Left renal pelvis (tissue), 4 donors: ENCODE results near the gene CRACDL. TPM values are rescaled to one million over a fixed set of nuclear protein-coding genes. Genes with fewer than 3 reads are reported as not detected.
"Not testable (repeated sequence)": the region's sequence is repeated elsewhere in the genome, so short reads cannot be mapped to it uniquely, and the experiment has no call there.

Source experiments
- DNase-seq, 4 donors: peaks; one replicate each; pipeline ENCODE4 v3.0.0-alpha.2; 2013; ENCODE audit warnings: low read depth in 4 of 4, low spot score in 3 of 4
- polyA plus RNA-seq, 4 donors: library from polyadenylated mRNA; unstranded; fragments of 120-200 nt; gene quantifications; one replicate each; pipeline ENCODE4 v1.2.1, GENCODE V29; 2013; ENCODE audit not compliant: insufficient read length in 4 of 4

Gene CRACDL
- polyA plus RNA-seq, 4 donors, result 1.5 to 3.2 (median 2.7) TPM

- DNase-seq, result no peak
Measured at GRCh38 chr2:98886066-98886554, 49.9 kb downstream of the CRACDL start.

DNA sequence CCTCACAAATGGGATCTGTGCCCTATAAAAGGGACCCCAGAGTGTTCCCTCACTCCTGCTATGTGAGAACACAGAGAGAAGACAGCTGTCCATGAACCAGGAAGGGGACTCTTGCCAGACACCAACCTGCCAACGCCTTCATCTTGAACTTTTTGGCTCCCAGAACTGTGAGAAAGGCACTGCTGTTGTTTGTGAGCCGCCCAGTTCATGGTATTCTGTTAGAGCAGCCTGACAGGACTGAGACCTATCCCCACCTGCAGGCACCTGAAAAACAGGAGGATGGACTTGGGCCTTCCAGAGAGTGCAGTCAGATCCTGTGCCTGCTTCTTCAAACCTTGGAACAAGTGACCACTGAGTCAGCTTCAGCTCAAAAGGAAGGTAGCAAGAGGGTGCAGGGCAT is 51.4 kb downstream of the CRACDL start:
- no peak for DNase-seq

- no peak for DNase-seq
Measured at GRCh38 chr2:98883780-98884211, 52.2 kb downstream of the CRACDL start.

DNA sequence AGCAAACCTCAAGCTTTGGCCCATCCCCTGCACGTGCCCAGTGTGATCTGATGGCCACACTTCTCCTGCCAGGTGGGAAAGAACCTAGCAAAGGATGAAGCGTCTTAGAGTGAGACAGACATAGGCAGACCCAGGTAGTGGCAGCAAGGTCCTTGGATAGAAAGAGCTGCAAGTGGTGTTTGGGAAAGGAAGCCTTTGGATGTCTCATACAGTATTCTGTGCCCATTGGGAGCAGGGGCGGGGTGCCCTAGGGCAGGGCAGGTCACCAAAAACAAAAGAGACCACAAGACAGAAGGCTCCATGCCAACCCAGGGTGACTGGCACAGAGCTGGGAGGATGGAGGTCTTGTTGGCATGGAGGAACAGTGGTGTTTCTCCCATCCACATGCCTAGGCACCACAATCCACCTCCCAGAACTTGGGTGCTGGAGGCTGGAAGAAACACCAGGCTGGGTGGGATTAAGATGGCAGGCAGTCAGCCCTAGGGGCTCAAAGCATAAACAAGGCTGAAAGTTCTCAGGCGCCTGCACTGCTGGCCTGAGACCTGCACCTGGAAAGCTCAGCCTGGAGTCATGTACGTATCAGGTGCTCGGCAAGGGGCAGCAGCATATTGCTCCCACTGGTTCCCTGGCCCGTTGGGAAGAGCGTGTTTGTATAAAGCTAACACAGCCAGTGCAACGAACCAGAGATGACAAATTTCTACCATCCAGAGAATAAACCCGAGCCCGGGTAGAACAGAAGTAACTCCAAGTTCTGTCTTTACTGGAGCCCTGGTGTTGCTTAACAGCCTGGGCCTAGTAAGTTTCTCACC is 52.9 kb downstream of the CRACDL start:
- DNase-seq, result no peak

- DNase-seq, result no peak
Measured at GRCh38 chr2:98882368-98882767, 53.7 kb downstream of the CRACDL start.

DNA sequence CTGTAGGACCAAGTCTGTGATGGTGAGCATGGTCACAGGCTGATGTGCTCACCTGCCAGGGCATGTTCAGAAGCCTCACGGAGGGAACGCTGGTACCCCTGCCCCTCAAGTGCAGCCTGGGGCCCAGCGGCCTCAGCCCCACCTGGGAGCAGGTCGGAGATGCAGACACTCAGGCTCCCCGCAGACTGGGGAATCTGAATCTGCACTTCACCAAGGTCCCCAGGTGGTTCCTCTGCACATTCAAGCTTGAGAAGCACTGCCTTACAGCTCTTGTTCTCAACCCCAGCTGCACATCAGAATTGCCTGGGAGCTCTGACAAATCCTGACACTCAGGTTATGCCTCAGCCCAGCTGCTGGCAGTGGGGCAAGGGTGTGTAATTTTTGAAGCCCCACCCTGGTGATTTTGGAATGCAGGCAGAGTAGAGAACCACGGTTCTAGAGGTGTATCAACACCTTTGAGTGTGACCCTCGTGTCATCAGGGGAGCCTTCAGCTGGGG is 54.8 kb downstream of the CRACDL start:
- DNase-seq, result no peak

DNA sequence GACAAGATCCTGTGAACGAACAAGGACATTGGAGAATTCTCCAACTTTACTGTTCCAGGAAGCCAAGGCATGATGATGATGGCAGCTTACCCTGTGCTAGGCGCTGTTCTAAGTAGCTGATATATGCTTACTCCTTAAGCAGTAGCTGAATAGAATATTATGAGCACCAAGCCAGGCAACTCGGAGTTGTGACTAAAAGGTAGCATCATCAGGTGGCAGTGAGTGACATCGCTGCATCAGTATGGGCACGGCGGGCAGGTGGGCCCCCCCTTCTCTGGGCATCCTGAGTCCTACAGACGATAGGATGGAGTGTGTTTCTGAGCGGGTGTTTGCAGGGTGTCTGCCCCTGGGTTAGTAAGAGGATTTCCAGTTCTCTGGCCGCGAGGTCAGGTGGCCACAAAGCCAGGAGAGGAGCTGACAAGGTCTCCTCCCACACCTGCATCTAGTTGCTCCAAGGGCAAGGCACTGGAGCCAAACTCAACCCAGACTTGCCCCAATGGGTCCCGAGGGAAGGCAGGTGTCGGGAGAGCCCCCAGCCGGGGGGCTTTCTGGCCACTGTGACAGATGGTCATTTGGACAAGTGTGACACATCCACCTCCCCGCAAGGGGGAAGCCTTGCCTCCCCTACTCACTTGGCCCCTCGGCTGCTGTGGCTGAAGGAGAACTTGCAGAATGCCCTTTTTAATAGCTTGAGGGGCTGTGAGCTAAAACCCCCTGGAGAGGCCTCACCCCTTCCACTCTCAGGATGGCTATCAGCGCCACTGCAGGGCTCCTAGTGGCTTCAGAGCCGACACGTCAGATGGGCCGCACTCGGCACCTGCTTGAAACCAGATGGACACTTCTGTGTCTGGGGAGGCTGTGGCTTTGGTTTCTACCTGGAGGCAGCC is 55.5 kb downstream of the CRACDL start:
- DNase-seq, result no peak

GRCh38 chr2:98877658-98878057 is 58.4 kb downstream of the CRACDL start:
- DNase-seq, result not testable (repeated sequence)

- no peak for DNase-seq
Measured at GRCh38 chr2:98876741-98877140, 59.3 kb downstream of the CRACDL start.

GRCh38 chr2:98875746-98876145 is 60.3 kb downstream of the CRACDL start:
- DNase-seq, result no peak

- DNase-seq, result no peak
Measured at GRCh38 chr2:98875081-98875728, 60.8 kb downstream of the CRACDL start.

GRCh38 chr2:98874186-98874689 is 61.8 kb downstream of the CRACDL start:
- no peak for DNase-seq

GRCh38 chr2:98872526-98872925 is 63.5 kb downstream of the CRACDL start:
- no peak for DNase-seq

DNA sequence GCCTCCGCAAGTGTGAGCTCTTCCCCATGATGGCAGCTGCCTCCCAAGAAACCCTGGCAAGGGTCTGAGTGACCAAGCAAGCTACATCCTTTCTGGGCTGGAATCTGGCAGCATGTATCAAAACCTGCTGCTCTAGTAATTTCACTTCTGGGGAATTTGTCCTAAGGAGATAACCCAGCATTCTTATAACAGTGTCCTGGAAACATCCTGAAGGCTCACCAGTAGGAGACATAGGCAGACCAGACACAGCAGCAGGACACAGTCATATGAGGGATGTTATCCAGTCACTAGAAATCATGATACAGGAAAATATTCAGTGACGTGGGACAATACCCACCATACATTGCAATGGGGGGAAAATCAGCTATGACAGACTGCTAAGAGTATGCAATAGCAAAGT is 64.5 kb downstream of the CRACDL start:
- no peak for DNase-seq

DNA sequence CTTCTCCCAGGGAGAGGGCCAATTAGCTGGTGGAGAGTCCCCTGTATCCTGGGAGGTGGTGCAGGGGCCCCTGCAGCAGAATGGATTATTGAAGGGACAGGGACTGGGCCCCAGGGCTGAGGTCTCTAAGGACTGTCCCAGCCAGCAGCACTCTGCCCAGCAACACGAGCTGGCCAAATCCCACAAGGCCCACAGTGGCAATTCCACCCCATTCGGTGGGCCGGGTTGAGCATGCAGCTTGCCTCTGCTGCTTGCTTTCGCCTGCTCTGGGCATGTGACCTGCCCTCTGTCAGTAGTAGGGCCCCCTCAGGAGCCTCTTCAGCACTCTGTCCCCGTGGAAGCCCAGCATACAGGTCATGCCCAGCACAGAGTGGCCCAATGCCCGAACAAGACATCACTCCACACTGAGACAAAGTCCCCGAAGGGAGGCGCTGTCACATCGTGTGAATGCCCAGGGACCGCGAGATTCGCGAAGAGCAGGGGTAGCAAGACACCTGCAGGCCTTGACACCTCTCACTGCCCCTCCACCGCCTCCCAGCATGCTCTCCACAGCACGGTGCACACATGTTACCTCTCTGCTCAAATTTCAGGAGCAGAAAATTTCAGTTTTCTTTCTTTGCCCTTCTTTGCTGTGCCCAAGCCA is 65.4 kb downstream of the CRACDL start:
- DNase-seq, result no peak

GRCh38 chr2:98869870-98870269 is 66.2 kb downstream of the CRACDL start:
- DNase-seq, result no peak

DNA sequence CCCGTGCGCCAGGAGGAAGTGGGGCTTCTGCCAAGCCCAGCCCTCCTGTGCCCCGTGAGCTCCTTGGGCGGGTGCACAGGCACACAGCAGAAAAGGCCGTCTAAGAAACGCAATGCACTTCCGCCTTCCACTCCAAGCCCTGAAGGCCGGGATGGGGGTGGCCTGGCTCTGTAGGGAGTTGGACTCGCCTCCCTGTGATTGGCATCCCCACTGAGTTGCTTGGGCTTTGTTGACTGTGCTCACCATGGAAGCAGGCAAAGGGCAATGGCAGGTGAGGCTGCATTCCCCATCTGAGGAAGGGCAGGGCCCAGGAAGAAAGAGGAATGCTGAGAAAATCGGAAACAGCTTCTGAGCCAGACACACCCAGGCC is 66.8 kb downstream of the CRACDL start:
- no peak for DNase-seq

- DNase-seq, result no peak
Measured at GRCh38 chr2:98868548-98869271, 67.3 kb downstream of the CRACDL start.

- DNase-seq, result no peak
Measured at GRCh38 chr2:98867539-98868309, 68.3 kb downstream of the CRACDL start.
